Stimulated activated CD4-positive, alpha-beta T cell treated with anti-CD3 and anti-CD28 coated beads, Interleukin-15, amount 100 ng/mL, for 1 hour (primary cell): ENCODE data around the gene RYR2.

ENCODE experiments used
- DNase-seq, 2 donors: peaks; one replicate each; pipeline ENCODE4 v3.0.0-alpha.2; 2020; ENCODE audit warnings: low read depth in 1 of 2, low spot score in 1 of 2

Gene RYR2

GRCh38 chr1:237640011-237640671 lies 598.2 kb downstream of the RYR2 start:
- no peak for DNase-seq

- DNase-seq: no peak
Measured at GRCh38 chr1:237640966-237641365, 599.0 kb downstream of the RYR2 start.

GRCh38 chr1:237650809-237651208 lies 608.8 kb downstream of the RYR2 start:
- DNase-seq: no peak

GRCh38 chr1:237655778-237656177 lies 613.8 kb downstream of the RYR2 start:
- no peak for DNase-seq

GRCh38 chr1:237664348-237664747 lies 622.4 kb downstream of the RYR2 start:
- DNase-seq: no peak

GRCh38 chr1:237670302-237670701 lies 628.3 kb downstream of the RYR2 start:
- no peak for DNase-seq

- no peak for DNase-seq
Measured at GRCh38 chr1:237671262-237671661, 629.3 kb downstream of the RYR2 start.

- no peak for DNase-seq
Measured at GRCh38 chr1:237671935-237672334, 630.0 kb downstream of the RYR2 start.

- DNase-seq: no peak
Measured at GRCh38 chr1:237672748-237673147, 630.8 kb downstream of the RYR2 start.

- DNase-seq: no peak
Measured at GRCh38 chr1:237673631-237674030, 631.6 kb downstream of the RYR2 start.

GRCh38 chr1:237677979-237678378 lies 636.0 kb downstream of the RYR2 start:
- no peak for DNase-seq

GRCh38 chr1:237679687-237680086 lies 637.7 kb downstream of the RYR2 start:
- no peak for DNase-seq

- no peak for DNase-seq
Measured at GRCh38 chr1:237681210-237681609, 639.2 kb downstream of the RYR2 start.

GRCh38 chr1:237684236-237684635 lies 642.3 kb downstream of the RYR2 start:
- DNase-seq: no peak

- no peak for DNase-seq
Measured at GRCh38 chr1:237685551-237685950, 643.6 kb downstream of the RYR2 start.

- DNase-seq: no peak
Measured at GRCh38 chr1:237687804-237688203, 645.8 kb downstream of the RYR2 start.

- no peak for DNase-seq
Measured at GRCh38 chr1:237690656-237691055, 648.7 kb downstream of the RYR2 start.

- no peak for DNase-seq
Measured at GRCh38 chr1:237692255-237692654, 650.3 kb downstream of the RYR2 start.

- no peak for DNase-seq
Measured at GRCh38 chr1:237695878-237696277, 653.9 kb downstream of the RYR2 start.

- DNase-seq: no peak
Measured at GRCh38 chr1:237700181-237700580, 658.2 kb downstream of the RYR2 start.

- no peak for DNase-seq
Measured at GRCh38 chr1:237701534-237701933, 659.5 kb downstream of the RYR2 start.

- DNase-seq: no peak
Measured at GRCh38 chr1:237702161-237702560, 660.2 kb downstream of the RYR2 start.

- DNase-seq: no peak
Measured at GRCh38 chr1:237705462-237705861, 663.5 kb downstream of the RYR2 start.

- no peak for DNase-seq
Measured at GRCh38 chr1:237709355-237709754, 667.4 kb downstream of the RYR2 start.
